NCI-H446 treated with DMSO at 0.1 percent for 48 hours (cell line): ENCODE data around the gene UPK2.

Experiments
- DNase-seq: peaks from one replicate; lab custom pipeline; 2025; lab: John Stamatoyannopoulos, UW

Gene UPK2

GRCh38 chr11:118917481-118918127 is 38.5 kb upstream of the UPK2 start:
- no peak for DNase-seq

GRCh38 chr11:118918128-118918685 is 37.9 kb upstream of the UPK2 start:
- DNase-seq: peak; percentile 29

DNA sequence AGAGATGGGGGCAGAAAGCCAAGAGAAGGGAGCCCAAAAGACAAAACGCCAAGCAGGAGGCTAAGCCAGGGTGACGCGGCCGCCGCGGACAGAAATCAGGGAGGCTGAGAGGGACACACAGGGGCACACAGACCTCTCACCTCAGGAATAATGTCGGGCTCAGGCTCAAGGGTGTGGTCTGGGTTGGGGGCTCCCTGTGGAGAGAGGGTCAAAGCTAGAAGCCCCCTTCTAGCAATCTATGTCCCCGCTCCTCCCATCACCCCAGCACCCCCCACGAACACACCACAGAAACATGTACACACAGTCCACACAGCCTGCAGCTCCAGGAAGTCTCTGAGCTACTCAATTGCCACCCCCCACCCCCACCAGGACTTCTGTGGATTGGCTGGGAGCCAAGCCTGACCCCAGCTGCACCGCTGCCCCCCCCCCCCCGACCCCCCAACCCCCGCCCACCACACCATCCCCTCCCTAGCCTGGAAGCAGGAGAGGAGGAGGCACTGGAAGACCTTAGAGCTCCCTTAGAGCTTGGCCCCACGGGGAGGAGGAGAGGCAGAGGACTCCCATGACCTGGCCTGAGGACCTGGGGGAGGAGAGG is 37.3 kb upstream of the UPK2 start:
- no peak for DNase-seq

DNA sequence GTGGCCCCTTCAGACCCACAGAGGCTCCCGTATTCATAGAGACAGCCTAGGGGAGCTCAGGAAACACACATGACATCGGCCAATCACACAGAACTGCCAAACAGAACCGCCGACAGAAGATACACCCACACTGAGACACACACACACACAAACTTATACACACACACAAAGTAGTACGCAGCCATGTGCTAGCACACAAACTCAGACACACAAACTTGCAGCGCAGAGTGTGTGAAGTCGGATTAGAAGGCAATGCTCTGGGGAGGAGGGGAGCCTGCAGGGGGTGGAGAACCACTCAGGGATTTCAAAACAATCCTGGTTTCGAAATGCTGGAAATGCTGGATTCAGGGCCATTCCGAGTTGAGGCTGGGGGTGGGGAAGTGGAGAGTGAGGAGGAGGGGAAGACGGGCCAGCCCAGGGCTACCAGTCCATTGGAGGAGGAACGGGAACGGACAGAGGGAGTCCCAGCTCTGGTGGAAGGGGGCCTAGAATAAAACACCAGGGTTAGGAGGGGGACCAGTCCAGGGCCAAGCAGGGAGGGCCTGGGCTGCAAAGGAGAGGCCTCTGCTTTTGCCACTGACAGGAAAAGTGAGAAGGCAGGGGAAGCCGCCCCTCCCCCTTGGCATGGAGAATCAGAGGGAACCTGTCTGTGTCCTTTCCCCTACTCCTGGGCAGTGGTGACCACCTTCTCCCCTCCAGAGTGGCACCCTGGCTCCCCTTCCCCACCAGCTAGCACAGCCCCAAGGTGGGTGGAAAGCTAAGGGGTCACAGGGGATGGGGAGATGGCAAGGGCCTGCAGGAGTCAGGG is 34.8 kb upstream of the UPK2 start:
- no peak for DNase-seq

- DNase-seq: no peak
These were observed 34.0 kb upstream of the UPK2 start for GRCh38 chr11:118921929-118922744.

DNA sequence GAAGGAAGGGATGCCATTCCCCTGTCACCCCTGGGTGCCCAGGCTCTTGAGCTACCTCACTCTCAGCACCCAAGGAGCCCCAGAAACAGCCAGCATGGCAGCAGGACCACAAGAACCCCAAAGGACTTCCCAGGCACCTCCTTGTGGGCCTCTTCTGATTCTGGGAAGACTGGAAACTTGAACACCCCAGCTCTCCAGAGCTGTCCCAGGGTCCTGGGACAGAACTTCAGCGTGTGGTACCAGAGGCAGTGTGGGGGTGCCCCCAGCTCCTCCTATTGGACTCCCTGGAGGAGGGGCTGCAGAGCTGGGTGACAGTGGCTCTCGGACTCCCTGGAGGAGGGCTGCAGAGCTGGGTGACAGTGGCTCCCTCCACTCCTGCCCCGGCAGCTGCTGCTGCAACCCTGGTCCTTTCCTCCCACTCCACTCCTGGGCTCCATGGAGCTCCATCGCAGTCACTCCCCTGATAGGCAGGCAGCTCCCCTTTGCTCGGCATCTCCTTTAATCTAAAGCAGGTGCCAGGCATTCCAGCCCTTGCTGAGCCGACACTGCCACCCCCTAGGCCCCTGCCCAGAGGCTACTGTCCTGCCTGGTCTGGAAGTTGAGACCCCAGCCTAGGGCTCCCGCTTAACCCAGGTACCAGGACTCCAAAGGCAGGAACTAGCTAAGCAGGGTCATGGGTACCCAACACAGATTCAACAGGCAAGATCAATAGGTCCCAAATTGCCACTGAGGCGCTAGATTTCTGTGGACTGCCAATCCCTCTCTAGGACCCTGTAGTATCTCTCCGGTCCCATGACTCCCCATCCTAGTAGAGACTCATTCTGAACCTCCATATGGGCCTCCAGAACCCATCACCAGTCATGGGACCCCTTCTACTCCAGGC is 33.1 kb upstream of the UPK2 start:
- no peak for DNase-seq

DNA sequence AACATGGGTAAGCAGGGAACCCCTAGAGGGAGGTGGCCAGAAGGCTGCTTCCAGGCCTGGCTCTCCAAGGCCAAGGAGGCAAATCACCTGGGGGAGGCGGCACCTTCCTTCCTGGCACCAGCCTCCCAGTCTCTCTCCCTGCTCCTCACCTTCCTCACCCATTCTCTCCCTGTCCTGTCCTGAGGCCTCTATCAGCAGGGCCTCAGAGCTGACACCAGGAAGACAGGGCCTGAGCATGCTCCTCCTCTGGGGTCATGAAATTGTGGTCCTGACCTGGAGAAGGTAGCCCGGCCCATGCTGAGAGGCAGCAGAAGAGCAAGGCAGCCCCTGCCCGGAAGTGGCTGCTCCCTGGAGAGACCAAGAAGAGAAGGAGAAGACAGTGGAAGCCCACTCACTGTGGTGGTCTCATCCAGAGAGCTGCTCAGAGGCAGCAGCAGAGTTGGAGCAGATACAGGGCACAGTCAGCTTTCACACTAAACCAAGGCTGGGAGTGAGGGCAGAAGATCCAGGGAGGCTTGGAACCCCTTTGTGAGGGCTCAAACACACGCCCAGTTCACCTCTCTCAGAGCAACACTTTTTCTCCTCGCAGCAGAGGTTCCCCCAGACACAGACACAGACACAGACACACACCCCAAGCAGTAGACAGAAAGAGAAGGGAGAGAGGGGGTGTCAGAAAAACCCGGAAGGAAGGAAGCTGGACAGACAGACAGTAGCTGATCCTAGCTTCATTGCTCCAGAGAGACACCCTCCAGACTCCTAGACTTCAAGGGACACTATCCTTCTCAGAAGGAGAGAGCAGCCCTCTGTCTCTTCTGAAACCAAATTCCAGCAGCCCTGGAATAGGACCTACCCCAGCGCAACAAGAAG is 32.1 kb upstream of the UPK2 start:
- DNase-seq: no peak

DNA sequence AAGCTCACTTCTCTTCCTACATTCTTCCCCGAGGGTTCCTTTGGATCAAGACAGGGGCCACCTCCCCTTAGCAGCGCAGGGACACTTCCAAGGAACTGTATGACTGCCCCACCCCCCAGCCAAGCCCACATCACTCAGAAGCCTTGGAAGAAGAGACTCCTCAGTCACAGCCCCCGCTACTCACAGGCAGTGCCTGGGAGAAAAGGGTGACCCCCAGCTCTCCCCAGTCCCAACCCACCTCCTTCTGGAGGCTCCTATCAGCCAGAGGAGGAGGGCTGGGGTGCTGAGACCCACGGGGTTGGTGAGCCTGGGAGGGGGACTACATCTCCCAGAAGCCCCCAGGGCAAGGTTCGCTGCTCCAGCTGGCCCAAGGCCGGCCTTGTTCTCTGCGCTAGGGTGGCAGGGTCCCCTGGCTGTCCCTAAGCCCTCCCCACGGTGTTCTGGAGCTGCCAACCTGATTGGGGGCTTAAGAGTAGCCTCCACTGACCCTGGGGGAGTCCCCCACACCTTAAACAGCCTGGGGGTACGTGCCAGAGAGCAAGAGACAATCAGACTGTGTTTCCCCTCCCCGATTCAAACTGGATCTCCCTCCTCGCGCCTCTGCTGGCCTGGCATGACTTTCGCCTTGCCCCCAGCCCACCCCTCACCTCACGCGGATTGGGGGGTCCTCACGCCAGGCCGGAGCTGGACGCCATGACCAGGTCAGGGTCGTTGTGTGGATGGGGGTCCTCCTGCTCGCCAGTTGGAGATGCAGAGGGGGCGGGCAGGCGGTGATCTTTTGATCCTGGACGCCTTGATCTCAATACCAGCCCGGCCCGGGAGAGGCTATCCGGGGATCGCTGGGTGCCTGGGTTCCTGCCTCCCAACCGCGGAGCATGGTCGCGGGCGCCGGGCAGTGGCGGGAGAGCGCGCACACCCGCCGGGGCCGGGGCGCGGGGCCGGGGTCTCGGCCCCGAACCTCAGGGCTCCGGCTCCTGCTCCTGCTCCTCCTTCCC is 31.2 kb upstream of the UPK2 start:
- no peak for DNase-seq

- no peak for DNase-seq
These were observed 28.5 kb upstream of the UPK2 start for GRCh38 chr11:118927554-118928100.

- peak; percentile 78 for DNase-seq
These were observed 27.8 kb upstream of the UPK2 start for GRCh38 chr11:118928101-118928869.

DNA sequence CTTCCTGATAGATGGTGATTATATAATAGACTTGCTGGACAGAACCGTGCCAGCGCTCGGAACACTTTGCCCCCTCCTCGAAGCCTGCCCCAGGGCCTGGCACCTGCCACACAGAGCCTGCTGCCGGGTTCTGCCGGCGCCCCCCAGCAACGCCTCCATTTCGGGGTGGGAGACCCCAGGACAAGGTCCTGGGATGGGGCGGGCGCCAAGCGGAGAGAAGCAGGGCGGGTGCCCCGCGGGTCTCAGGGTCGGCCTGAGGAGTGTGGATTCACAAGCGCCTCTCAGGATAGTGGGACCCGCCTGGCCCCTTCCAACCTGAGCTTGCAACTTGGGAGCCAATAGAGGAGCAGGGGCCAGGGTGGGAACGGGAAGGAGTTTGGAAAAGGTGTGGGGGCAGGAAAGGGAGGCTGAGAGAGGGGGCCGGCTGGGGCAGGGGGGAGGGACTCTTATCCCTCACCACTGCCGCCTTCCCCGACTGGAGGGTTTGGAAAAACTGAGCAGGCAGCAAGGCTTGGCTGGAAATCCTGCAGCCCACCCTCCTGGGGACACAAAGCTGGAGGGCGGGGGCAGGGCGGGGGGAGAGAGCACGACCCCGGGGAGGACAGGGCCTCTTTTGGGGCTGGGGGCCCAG is 27.1 kb upstream of the UPK2 start:
- peak; percentile 75 for DNase-seq

DNA sequence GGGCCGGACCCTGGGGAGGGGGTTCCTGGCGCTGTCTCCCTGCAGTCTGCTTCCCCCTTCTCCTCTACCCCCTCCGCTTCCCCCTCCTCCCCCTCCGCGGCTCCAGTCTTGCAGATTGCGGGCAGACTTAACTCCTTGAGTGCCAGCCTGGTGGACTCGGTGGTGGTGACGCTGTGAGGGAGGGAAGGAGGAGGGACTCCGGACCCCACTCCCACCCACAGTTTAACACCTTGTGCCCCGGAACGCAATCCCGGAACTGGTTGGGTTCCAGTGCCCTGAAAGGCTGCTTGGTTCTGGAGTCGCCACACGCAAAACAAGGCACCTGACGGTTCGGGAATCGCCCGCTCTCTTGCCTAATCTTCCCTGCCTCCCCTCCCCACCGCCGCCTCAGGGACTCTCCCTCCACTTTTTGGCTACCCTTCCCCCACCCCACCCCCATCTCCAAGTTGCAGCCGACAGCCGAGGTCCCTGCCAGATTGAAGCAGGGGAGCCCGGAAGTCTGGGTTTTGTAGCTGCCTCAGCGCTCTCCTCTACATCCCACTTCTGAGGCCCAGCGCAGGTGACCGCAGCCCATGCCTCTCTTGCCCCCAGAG is 26.5 kb upstream of the UPK2 start:
- peak; percentile 80 for DNase-seq

GRCh38 chr11:118930094-118930712 is 25.9 kb upstream of the UPK2 start:
- peak; percentile 35 for DNase-seq

GRCh38 chr11:118931571-118931970 is 24.5 kb upstream of the UPK2 start:
- no peak for DNase-seq

GRCh38 chr11:118933486-118933885 is 22.6 kb upstream of the UPK2 start:
- DNase-seq: no peak

- no peak for DNase-seq
These were observed 20.7 kb upstream of the UPK2 start for GRCh38 chr11:118935376-118935775.
